ENCODE data around the gene ADAM22.

DNA sequence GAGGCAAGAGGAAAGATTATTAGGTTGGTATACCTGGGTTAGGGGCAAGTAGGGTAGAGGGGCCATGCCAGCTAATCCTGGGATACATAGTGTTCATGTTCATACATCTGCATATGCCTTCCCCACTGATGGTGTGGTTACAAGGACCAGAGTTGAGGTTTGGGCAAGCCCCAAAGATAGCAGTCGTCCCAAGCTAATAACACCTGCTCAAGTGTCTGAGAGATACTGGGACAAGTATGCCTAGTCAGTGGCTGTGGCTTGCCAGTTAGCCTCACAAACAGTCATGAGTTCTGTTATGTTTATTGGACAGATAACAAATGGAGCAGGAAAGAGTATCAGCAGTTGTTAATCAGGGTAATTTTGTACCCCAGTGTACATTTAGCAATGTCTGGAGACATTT, 139.6 kb downstream of the ADAM22 start:
- TF ChIP-seq, protein P1, sequence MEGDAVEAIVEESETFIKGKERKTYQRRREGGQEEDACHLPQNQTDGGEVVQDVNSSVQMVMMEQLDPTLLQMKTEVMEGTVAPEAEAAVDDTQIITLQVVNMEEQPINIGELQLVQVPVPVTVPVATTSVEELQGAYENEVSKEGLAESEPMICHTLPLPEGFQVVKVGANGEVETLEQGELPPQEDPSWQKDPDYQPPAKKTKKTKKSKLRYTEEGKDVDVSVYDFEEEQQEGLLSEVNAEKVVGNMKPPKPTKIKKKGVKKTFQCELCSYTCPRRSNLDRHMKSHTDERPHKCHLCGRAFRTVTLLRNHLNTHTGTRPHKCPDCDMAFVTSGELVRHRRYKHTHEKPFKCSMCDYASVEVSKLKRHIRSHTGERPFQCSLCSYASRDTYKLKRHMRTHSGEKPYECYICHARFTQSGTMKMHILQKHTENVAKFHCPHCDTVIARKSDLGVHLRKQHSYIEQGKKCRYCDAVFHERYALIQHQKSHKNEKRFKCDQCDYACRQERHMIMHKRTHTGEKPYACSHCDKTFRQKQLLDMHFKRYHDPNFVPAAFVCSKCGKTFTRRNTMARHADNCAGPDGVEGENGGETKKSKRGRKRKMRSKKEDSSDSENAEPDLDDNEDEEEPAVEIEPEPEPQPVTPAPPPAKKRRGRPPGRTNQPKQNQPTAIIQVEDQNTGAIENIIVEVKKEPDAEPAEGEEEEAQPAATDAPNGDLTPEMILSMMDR (IDR thresholded peaks at IDR 0.05; ENCODE audit: insufficient read depth, low read length, poor library complexity, severe bottlenecking), result no peak
- no peak for TF ChIP-seq EZH2phosphoT487 (conservative IDR thresholded peaks at IDR 0.05; ENCODE audit: low read length)
